Measurements from ENCODE around the gene CCNL2. TPM values are rescaled to one million over a fixed set of nuclear protein-coding genes. Genes with fewer than 3 reads are reported as not detected.
"Not testable (repeated sequence)": the region's sequence is repeated elsewhere in the genome, so short reads cannot be mapped to it uniquely, and the experiment has no call there.

The CCNL2 gene
- total and polyA plus RNA-seq, 7 donors: 40.2 to 71.8 (median 52.0) TPM

DNA sequence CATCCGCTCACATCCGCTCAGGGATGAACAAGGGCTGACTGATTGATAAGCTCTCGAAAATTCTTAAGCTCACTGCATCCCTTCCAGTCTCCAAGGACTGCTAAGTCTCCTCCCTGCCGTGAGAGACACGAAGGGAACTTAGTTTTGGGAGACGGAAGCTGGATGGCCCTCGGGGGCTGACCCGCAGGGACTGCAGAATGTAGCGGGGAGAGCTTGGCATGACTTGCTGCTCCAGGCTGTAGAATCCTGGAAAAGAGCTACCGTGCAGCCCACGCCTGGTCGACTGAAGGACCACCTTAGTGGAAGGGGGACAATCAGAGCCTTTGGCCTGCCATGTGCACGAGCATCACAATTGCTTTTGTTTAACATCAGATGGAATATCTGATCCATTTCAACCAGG lies 16.6 kb upstream of the CCNL2 start:
- intact Hi-C loops (cut with DNase I): no loop called here
- no peak for TF ChIP-seq CTCF (IDR thresholded peaks at IDR 0.05)
- ATAC-seq (no peak), DNase-seq (peak in 1 of 2 donors; percentile 35)
- Histone ChIP-seq H3K4me3 (no peak overlapping the region), H3K4me1 (no peaks in the 10 kb centered on the region), H3K9me3 (no peaks in the 10 kb centered on the region), H3K27me3 (ENCODE audit: insufficient read depth in 3 of 3, low read length in 2 of 3) (no peaks in the 10 kb centered on the region), H3K27ac (no peak overlapping the region), H3K36me3 (ENCODE audit: insufficient read depth in 1 of 2, low read depth in 1 of 2) (no peaks in the 10 kb centered on the region)
- WGBS, 3 donors: 65 to 74% (median 71%) methylated on average over 13 of the region's 13 CpGs

- WGBS, 3 donors: 91 to 94% (median 91%) methylated on average over 11 of the region's 11 CpGs
- DNase-seq; intact Hi-C loops (cut with DNase I); H3K9me3 ChIP-seq; H3K27me3 ChIP-seq (ENCODE audit: insufficient read depth in 3 of 3, low read length in 2 of 3); H3K4me3 ChIP-seq; H3K36me3 ChIP-seq (ENCODE audit: insufficient read depth in 1 of 2, low read depth in 1 of 2); ATAC-seq; H3K27ac ChIP-seq: not testable (repeated sequence)
- H3K4me1 ChIP-seq: peaks cover 14% of the 10 kb centered on the region
Observed at GRCh38 chr1:1412311-1412902, 13.3 kb upstream of the CCNL2 start.

GRCh38 chr1:1411626-1412025 lies 12.5 kb upstream of the CCNL2 start:
- peak in 1 of 2 donors; percentile 23 for DNase-seq
- Histone ChIP-seq H3K4me3 (no peak overlapping the region), H3K27me3 (ENCODE audit: insufficient read depth in 3 of 3, low read length in 2 of 3) (no peaks in the 10 kb centered on the region), H3K9me3 (no peaks in the 10 kb centered on the region), H3K27ac (no peak overlapping the region), H3K4me1 (peaks cover 14% of the 10 kb centered on the region), H3K36me3 (ENCODE audit: insufficient read depth in 1 of 2, low read depth in 1 of 2) (peaks cover 0 to 4% of the 10 kb centered on the region in 2 donors)
- ATAC-seq: no peak
- WGBS, 3 donors: 89 to 92% (median 92%) methylated on average over 10 to 13 of the region's 13 CpGs
- no peak for TF ChIP-seq CTCF (IDR thresholded peaks at IDR 0.05)
- intact Hi-C loops (cut with DNase I): no loop called here

DNA sequence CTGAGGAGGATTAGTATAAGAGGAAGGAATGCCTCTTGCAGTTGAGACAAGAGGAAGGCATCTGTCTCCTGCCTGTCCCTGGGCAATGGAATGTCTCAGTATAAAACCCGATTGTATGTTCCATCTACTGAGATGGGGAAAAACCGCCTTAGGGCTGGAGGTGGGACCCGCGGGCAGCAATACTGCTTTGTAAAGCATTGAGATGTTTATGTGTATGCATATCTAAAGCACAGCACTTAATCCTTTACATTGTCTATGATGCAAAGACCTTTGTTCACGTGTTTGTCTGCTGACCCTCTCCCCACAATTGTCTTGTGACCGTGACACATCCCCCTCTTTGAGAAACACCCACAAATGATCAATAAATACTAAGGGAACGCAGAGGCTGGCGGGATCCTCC lies 11.1 kb upstream of the CCNL2 start:
- H3K9me3 ChIP-seq; ATAC-seq; intact Hi-C loops (cut with DNase I); H3K27ac ChIP-seq; H3K4me3 ChIP-seq; DNase-seq; H3K27me3 ChIP-seq (ENCODE audit: insufficient read depth in 3 of 3, low read length in 2 of 3): not testable (repeated sequence)
- peaks cover 3 to 14% of the 10 kb centered on the region in 2 donors for H3K36me3 ChIP-seq (ENCODE audit: insufficient read depth in 1 of 2, low read depth in 1 of 2)
- 58 to 67% (median 63%) methylated on average over 8 of the region's 8 CpGs for WGBS, 3 donors
- H3K4me1 ChIP-seq: peaks cover 26% of the 10 kb centered on the region

GRCh38 chr1:1407636-1408318 lies 8.6 kb upstream of the CCNL2 start:
- Histone ChIP-seq H3K4me3 (peak overlapping the region; percentile 92), H3K4me1 (peaks cover 26% of the 10 kb centered on the region), H3K9me3 (no peaks in the 10 kb centered on the region), H3K27me3 (ENCODE audit: insufficient read depth in 3 of 3, low read length in 2 of 3) (no peaks in the 10 kb centered on the region), H3K27ac (peak overlapping the region; percentile 83), H3K36me3 (ENCODE audit: insufficient read depth in 1 of 2, low read depth in 1 of 2) (peaks cover 5 to 38% of the 10 kb centered on the region in 2 donors)
- 8 to 18% (median 10%) methylated on average over 22 to 41 of the region's 41 CpGs for WGBS, 3 donors
- no peak for TF ChIP-seq CTCF (IDR thresholded peaks at IDR 0.05)
- intact Hi-C loops (cut with DNase I): loop anchor here in 1 of 2 donors (5.0 to 10.0 kb wide), 2 partner anchors 35 to 97 kb away; no protein-coding TSS in a partner anchor
- DNase-seq (no peak), ATAC-seq (peak in 3 of 4 donors; percentile 19 to 27 (median 21))
